ENCODE results near the gene PSD. TPM values are rescaled to one million over a fixed set of nuclear protein-coding genes. Genes with fewer than 3 reads are reported as not detected.
A peak's percentile ranks its signal among the peaks of the same experiment; 100 is the strongest.

Gene PSD
- total RNA-seq, 1 donor from 2014 or later, result 88.5 TPM

DNA sequence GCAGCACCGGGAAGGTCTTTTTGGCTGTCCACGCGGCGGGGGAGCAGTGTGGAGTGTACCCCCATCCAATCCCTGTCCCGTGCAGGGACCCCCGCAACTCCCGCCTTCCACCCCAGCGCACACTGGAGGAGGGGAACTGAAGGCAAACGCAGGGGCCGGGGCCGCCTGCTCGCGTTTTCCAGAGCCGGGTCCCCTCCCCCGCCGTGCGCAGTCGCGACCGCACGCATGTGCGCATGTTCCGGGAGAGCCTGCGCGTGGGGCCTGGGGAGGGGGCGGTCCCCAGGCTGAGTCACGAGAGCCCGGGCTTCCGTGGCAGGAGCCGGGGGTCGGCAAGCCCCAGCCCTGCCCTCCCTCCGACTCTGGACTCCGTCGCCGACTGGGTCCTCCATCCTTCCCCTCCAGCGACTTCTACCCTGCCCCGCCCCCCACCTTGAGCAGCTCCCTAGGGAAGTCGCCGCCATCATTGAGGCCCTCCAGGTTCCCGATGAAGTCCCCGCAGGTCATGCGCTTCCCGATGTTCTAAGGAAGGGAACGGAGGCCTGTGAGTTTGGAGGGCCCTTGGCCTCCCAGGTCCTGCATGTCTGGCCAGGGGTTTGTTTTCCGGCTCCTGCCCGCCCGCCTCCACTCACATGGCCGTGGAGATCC lies 8.0 kb downstream of the PSD start:
- Mint-ChIP-seq H3K4me1 (ENCODE audit: low read depth, unreplicated experiment) (peaks cover 48% of the 10 kb centered on the region), H3K9me3 (ENCODE audit: unreplicated experiment) (peaks cover 13% of the 10 kb centered on the region), H3K36me3 (ENCODE audit: unreplicated experiment) (no peaks in the 10 kb centered on the region), H3K27me3 (ENCODE audit: unreplicated experiment) (peaks cover 21% of the 10 kb centered on the region), H3K27ac (ENCODE audit: unreplicated experiment) (peak overlapping the region; percentile 99), H3K4me3 (ENCODE audit: unreplicated experiment) (peak overlapping the region; percentile 92)
- TF ChIP-seq CTCF (IDR thresholded peaks at IDR 0.05; ENCODE audit: partially characterized antibody, unreplicated experiment), result no peak
- peak; percentile 74 for DNase-seq

- Mint-ChIP-seq H3K36me3 (ENCODE audit: unreplicated experiment) (no peaks in the 10 kb centered on the region), H3K4me3 (ENCODE audit: unreplicated experiment) (peak overlapping the region; percentile 92), H3K4me1 (ENCODE audit: low read depth, unreplicated experiment) (peaks cover 46% of the 10 kb centered on the region), H3K27me3 (ENCODE audit: unreplicated experiment) (peaks cover 21% of the 10 kb centered on the region), H3K9me3 (ENCODE audit: unreplicated experiment) (peaks cover 13% of the 10 kb centered on the region), H3K27ac (ENCODE audit: unreplicated experiment) (peak overlapping the region; percentile 96)
- no peak for TF ChIP-seq CTCF (IDR thresholded peaks at IDR 0.05; ENCODE audit: partially characterized antibody, unreplicated experiment)
- no peak for DNase-seq
Measured at GRCh38 chr10:102409604-102410428, 8.8 kb downstream of the PSD start.

DNA sequence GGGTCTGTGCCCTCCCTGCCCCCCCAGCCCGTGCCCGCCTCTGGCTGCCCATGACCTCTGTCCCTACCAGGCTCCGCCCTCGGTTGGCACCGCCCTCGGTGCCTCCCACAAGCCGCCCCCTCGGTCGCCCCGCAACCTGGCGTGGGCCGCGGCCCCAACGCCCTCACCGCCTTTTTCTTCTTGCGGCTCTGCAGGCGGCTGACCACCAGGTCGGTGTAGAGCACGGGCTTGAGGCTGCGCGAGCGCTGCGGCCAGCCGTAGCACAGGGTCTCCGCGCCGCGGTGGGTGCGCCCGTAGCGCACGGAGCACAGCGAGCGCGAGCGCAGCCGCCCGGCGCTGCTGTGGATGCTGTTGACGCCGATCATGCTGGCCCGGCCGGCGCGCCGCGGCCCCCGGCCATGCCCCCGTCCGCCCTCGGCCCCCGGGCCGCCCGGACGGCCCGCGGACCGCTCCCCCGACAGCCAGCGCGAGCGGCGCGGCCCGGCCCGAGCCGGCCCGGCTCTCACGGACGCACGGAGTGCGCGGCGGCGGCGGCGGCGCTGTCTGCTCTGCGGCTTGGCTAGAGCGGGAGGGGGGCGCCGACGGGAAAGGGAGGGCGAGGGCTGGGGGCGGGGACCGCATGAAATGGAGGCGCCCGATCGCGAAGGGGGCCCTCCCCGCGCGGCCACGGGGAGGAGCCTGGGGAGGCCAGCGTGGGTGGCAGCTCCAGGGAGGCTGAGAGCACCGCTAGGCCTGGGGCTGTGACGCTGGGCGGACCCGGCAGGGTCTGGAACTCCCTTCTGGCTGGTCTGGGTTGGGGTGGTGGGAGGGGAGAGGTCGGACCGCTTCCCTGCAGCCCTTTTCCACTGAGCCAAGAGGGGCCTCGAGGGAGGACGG lies 9.6 kb downstream of the PSD start:
- Mint-ChIP-seq H3K9me3 (ENCODE audit: unreplicated experiment) (peaks cover 13% of the 10 kb centered on the region), H3K36me3 (ENCODE audit: unreplicated experiment) (no peaks in the 10 kb centered on the region), H3K4me1 (ENCODE audit: low read depth, unreplicated experiment) (peaks cover 42% of the 10 kb centered on the region), H3K27me3 (ENCODE audit: unreplicated experiment) (peaks cover 21% of the 10 kb centered on the region), H3K27ac (ENCODE audit: unreplicated experiment) (peak overlapping the region; percentile 96), H3K4me3 (ENCODE audit: unreplicated experiment) (peak overlapping the region; percentile 92)
- TF ChIP-seq CTCF (IDR thresholded peaks at IDR 0.05; ENCODE audit: partially characterized antibody, unreplicated experiment), result no peak
- DNase-seq, result peak; percentile 71

GRCh38 chr10:102408131-102408727 lies 10.4 kb downstream of the PSD start:
- peaks cover 13% of the 10 kb centered on the region for H3K9me3 Mint-ChIP-seq (ENCODE audit: unreplicated experiment)
- peak overlapping the region; percentile 59 for H3K27ac Mint-ChIP-seq (ENCODE audit: unreplicated experiment)
- peaks cover 38% of the 10 kb centered on the region for H3K4me1 Mint-ChIP-seq (ENCODE audit: low read depth, unreplicated experiment)
- no peaks in the 10 kb centered on the region for H3K36me3 Mint-ChIP-seq (ENCODE audit: unreplicated experiment)
- no peak for DNase-seq
- H3K27me3 Mint-ChIP-seq (ENCODE audit: unreplicated experiment), result peaks cover 21% of the 10 kb centered on the region
- TF ChIP-seq CTCF (IDR thresholded peaks at IDR 0.05; ENCODE audit: partially characterized antibody, unreplicated experiment), result no peak
- peak overlapping the region; percentile 82 for H3K4me3 Mint-ChIP-seq (ENCODE audit: unreplicated experiment)
